SK-N-MC (cell line): ENCODE data around the gene PCF11.
"Not testable (repeated sequence)": the region's sequence is repeated elsewhere in the genome, so short reads cannot be mapped to it uniquely, and the experiment has no call there.

Source experiments
- DNase-seq: peaks from one replicate; pipeline ENCODE4 v3.0.0-alpha.2; 2011; ENCODE audit warnings: low read depth, low spot score
- H3K27ac ChIP-seq: fragments of 200-600 bp; sonication (generic); 2 replicates; pipeline ENCODE4 v1.5.1; 2016; ENCODE audit warnings: mixed run types
- H3K36me3 ChIP-seq: fragments of 200-600 bp; sonication (generic); 2 replicates; pipeline ENCODE4 v1.6.1; 2017; ENCODE audit warnings: antibody characterized with exemption, low read length, mixed read lengths; ENCODE audit not compliant: insufficient read depth
- H3K4me3 ChIP-seq: fragments of 200-600 bp; sonication (generic); 2 replicates; pipeline ENCODE4 v1.5.1; 2016
- H3K9ac ChIP-seq: fragments of 200-600 bp; sonication (generic); 2 replicates; pipeline ENCODE4 v1.8.0; 2017; ENCODE audit warnings: mixed run types, mixed read lengths; ENCODE audit not compliant: insufficient read length
- H3K9me3 ChIP-seq: fragments of 200-600 bp; sonication (generic); 2 replicates; pipeline ENCODE4 v1.6.1; 2017; ENCODE audit warnings: low read depth, mild to moderate bottlenecking, antibody characterized with exemption, low read length, moderate library complexity, mixed read lengths
- EZH2 ChIP-seq: fragments of 200-600 bp; sonication (generic); IDR thresholded peaks from one replicate; pipeline ENCODE4 v1.6.1; 2017; ENCODE audit warnings: antibody characterized with exemption
- FOXP2 ChIP-seq: optimal IDR thresholded peaks from 2 replicates; pipeline ENCODE3; 2011; ENCODE audit warnings: mild to moderate bottlenecking, moderate library complexity; ENCODE audit not compliant: insufficient read depth; ENCODE audit errors: extremely low read length, control extremely low read depth
- POLR2AphosphoS5 ChIP-seq: IDR thresholded peaks from 2 replicates; pipeline ENCODE4 v1.6.1; 2012; ENCODE audit warnings: mild to moderate bottlenecking, low read depth, low read length, borderline replicate concordance

The PCF11 gene

GRCh38 chr11:83206221-83206620 is 49.3 kb downstream of the PCF11 start:
- DNase-seq, result no peak
- Histone ChIP-seq H3K4me3 (no peak overlapping the region), H3K9ac (no peak overlapping the region), H3K27ac (no peak overlapping the region), H3K9me3 (no peaks in the 10 kb centered on the region), H3K36me3 (peaks cover 48% of the 10 kb centered on the region)
- TF ChIP-seq EZH2 (no peak), POLR2AphosphoS5 (no peak), FOXP2 (no peak)

GRCh38 chr11:83206771-83207382 is 49.9 kb downstream of the PCF11 start:
- H3K4me3 ChIP-seq, DNase-seq, H3K9me3 ChIP-seq, H3K27ac ChIP-seq, H3K9ac ChIP-seq: not testable (repeated sequence)
- peaks cover 50% of the 10 kb centered on the region for H3K36me3 ChIP-seq

GRCh38 chr11:83219095-83219494 is 62.2 kb downstream of the PCF11 start:
- Histone ChIP-seq H3K9ac (no peak overlapping the region), H3K9me3 (no peaks in the 10 kb centered on the region), H3K4me3 (no peak overlapping the region), H3K36me3 (peaks cover 4% of the 10 kb centered on the region; the same call in 1 of the 2 replicates), H3K27ac (no peak overlapping the region)
- TF ChIP-seq EZH2 (no peak), POLR2AphosphoS5 (no peak), FOXP2 (no peak)
- no peak for DNase-seq

GRCh38 chr11:83220260-83220659 is 63.3 kb downstream of the PCF11 start:
- Histone ChIP-seq H3K9ac (no peak overlapping the region), H3K27ac (peak overlapping the region; percentile 31; the same call in 1 of the 2 replicates), H3K9me3 (no peaks in the 10 kb centered on the region), H3K4me3 (no peak overlapping the region), H3K36me3 (no peaks in the 10 kb centered on the region)
- DNase-seq, result no peak
- no peak for TF ChIP-seq EZH2
- no peak for TF ChIP-seq FOXP2
- TF ChIP-seq POLR2AphosphoS5, result no peak

GRCh38 chr11:83221694-83222093 is 64.8 kb downstream of the PCF11 start:
- H3K36me3 ChIP-seq, result no peaks in the 10 kb centered on the region
- no peak for TF ChIP-seq POLR2AphosphoS5
- TF ChIP-seq FOXP2, result no peak
- no peak for TF ChIP-seq EZH2
- H3K27ac ChIP-seq, result no peak overlapping the region
- no peaks in the 10 kb centered on the region for H3K9me3 ChIP-seq
- H3K9ac ChIP-seq, result no peak overlapping the region
- H3K4me3 ChIP-seq, result no peak overlapping the region
- no peak for DNase-seq

DNA sequence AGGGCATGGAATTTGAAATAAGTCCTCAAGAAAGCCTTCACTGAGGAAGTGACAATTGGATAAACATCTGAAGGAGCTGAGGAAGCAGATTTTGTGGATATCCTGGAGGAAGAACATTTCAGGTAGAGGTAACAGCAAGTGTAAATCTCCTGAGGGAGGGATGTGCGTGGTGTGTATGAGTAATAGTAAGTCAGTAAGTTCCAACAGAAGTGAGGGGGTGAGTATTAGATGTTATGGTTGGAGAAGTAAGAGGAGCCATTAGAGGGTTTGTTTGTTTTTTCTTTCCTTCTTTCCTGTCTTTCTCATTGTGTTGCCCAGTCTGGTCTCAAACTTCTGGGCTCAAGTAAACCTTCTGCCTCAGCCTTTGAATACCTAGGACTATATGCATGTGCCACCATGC is 65.6 kb downstream of the PCF11 start:
- no peak for TF ChIP-seq FOXP2
- no peak for TF ChIP-seq POLR2AphosphoS5
- no peak for TF ChIP-seq EZH2
- no peak overlapping the region for H3K9ac ChIP-seq
- H3K4me3 ChIP-seq, result no peak overlapping the region

GRCh38 chr11:83223457-83223856 is 66.5 kb downstream of the PCF11 start:
- H3K36me3 ChIP-seq, result no peaks in the 10 kb centered on the region
- DNase-seq, result no peak
- no peak overlapping the region for H3K27ac ChIP-seq
- no peak overlapping the region for H3K9ac ChIP-seq
- TF ChIP-seq EZH2, result no peak
- no peak for TF ChIP-seq FOXP2
- no peak for TF ChIP-seq POLR2AphosphoS5
- H3K9me3 ChIP-seq, result no peaks in the 10 kb centered on the region
- H3K4me3 ChIP-seq, result no peak overlapping the region

More for the DNA sequence above, 65.6 kb downstream of the PCF11 start:
- no peaks in the 10 kb centered on the region for H3K36me3 ChIP-seq
- no peak overlapping the region for H3K27ac ChIP-seq
- DNase-seq, result no peak
- H3K9me3 ChIP-seq, result no peaks in the 10 kb centered on the region

GRCh38 chr11:83235825-83236224 is 78.9 kb downstream of the PCF11 start:
- H3K27ac ChIP-seq, result peak overlapping the region; percentile 58; the same call in 1 of the 2 replicates
- no peaks in the 10 kb centered on the region for H3K36me3 ChIP-seq
- no peak overlapping the region for H3K4me3 ChIP-seq
- TF ChIP-seq FOXP2, result no peak
- no peak for TF ChIP-seq POLR2AphosphoS5
- no peak for TF ChIP-seq EZH2
- no peak overlapping the region for H3K9ac ChIP-seq
- DNase-seq, result no peak
- no peaks in the 10 kb centered on the region for H3K9me3 ChIP-seq
